ENCODE data around the gene SLC12A5. TPM values are rescaled to one million over a fixed set of nuclear protein-coding genes. Genes with fewer than 3 reads are reported as not detected.

The SLC12A5 gene
- total and polyA plus RNA-seq, 7 donors, result 0.29 TPM; not detected in 6

DNA sequence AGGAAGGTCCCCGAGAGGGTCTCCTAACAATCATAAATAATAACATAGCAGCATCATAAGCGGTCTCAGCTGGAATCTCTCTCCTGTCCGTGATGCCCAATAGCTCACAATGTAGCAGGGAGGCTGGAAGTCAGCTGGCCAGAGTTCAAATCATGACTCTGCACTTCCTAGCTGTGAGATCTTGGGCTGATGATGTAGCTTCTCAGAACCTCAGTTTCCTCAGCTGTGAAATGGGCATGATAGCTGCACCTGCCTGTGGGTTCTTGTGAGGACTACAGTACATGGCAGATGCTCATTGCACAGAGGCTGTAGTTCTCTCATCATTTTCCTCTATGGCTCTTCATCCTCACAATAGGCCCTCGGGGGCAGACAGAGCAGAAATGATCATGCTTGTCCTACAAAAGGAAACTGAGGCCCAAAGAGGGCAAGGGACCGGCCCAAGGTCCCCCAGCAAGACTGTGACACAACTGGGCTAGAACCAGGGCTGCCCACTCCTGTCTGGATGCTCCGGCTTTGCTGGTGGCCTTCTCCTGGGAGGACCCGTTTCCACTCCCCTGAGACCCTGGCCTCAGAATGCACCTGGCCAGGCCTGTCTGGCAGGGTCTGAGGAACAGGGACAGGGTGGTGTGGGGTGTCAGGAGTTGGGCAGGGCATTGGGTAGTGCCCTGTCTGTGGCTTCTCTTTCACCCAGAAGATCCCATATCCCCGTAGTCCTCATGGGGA is 17.7 kb downstream of the SLC12A5 start:
- H3K36me3 ChIP-seq (ENCODE audit: insufficient read depth in 1 of 2, low read depth in 1 of 2), result no peaks in the 10 kb centered on the region
- no peaks in the 10 kb centered on the region for H3K9me3 ChIP-seq
- 70 to 82% (median 71%) methylated on average over 8 of the region's 8 CpGs for WGBS, 3 donors
- H3K4me1 ChIP-seq, result no peaks in the 10 kb centered on the region
- no peak for ATAC-seq
- no peak for DNase-seq
- peaks cover 0 to 17% (median 4%) of the 10 kb centered on the region in 3 donors for H3K27me3 ChIP-seq (ENCODE audit: insufficient read depth in 3 of 3, low read length in 2 of 3)
- TF ChIP-seq, protein P1, sequence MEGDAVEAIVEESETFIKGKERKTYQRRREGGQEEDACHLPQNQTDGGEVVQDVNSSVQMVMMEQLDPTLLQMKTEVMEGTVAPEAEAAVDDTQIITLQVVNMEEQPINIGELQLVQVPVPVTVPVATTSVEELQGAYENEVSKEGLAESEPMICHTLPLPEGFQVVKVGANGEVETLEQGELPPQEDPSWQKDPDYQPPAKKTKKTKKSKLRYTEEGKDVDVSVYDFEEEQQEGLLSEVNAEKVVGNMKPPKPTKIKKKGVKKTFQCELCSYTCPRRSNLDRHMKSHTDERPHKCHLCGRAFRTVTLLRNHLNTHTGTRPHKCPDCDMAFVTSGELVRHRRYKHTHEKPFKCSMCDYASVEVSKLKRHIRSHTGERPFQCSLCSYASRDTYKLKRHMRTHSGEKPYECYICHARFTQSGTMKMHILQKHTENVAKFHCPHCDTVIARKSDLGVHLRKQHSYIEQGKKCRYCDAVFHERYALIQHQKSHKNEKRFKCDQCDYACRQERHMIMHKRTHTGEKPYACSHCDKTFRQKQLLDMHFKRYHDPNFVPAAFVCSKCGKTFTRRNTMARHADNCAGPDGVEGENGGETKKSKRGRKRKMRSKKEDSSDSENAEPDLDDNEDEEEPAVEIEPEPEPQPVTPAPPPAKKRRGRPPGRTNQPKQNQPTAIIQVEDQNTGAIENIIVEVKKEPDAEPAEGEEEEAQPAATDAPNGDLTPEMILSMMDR (IDR thresholded peaks at IDR 0.05), result no peak
- no peak overlapping the region for H3K4me3 ChIP-seq
- intact Hi-C loops (cut with DNase I), result no loop called here
- H3K27ac ChIP-seq, result no peak overlapping the region

- H3K36me3 ChIP-seq (ENCODE audit: insufficient read depth in 1 of 2, low read depth in 1 of 2), result no peaks in the 10 kb centered on the region
- no peak overlapping the region for H3K4me3 ChIP-seq
- no peaks in the 10 kb centered on the region for H3K9me3 ChIP-seq
- no peak overlapping the region for H3K27ac ChIP-seq
- ATAC-seq (no peak), DNase-seq (no peak)
- intact Hi-C loops (cut with DNase I), result no loop called here
- H3K4me1 ChIP-seq, result no peaks in the 10 kb centered on the region
- 64 to 66% (median 66%) methylated on average over 8 of the region's 8 CpGs for WGBS, 3 donors
- TF ChIP-seq, protein P1 (IDR thresholded peaks at IDR 0.05), result no peak
- H3K27me3 ChIP-seq (ENCODE audit: insufficient read depth in 3 of 3, low read length in 2 of 3), result peaks cover 0 to 10% (median 4%) of the 10 kb centered on the region in 3 donors
Measured at GRCh38 chr20:46047821-46048220, 18.8 kb downstream of the SLC12A5 start.

- TF ChIP-seq, protein P1 (IDR thresholded peaks at IDR 0.05), result no peak
- no peak for DNase-seq
- H3K36me3 ChIP-seq (ENCODE audit: insufficient read depth in 1 of 2, low read depth in 1 of 2), result no peaks in the 10 kb centered on the region
- no peaks in the 10 kb centered on the region for H3K9me3 ChIP-seq
- no peak overlapping the region for H3K4me3 ChIP-seq
- intact Hi-C loops (cut with DNase I), result no loop called here
- 85 to 90% (median 89%) methylated on average over 4 of the region's 4 CpGs for WGBS, 3 donors
- peaks cover 0 to 10% (median 0%) of the 10 kb centered on the region in 3 donors for H3K27me3 ChIP-seq (ENCODE audit: insufficient read depth in 3 of 3, low read length in 2 of 3)
- H3K4me1 ChIP-seq, result no peaks in the 10 kb centered on the region
- no peak for ATAC-seq
- no peak overlapping the region for H3K27ac ChIP-seq
Measured at GRCh38 chr20:46049190-46049589, 20.2 kb downstream of the SLC12A5 start.

- no peak overlapping the region for H3K4me3 ChIP-seq
- H3K9me3 ChIP-seq, result no peaks in the 10 kb centered on the region
- no peak for ATAC-seq
- H3K36me3 ChIP-seq (ENCODE audit: insufficient read depth in 1 of 2, low read depth in 1 of 2), result no peaks in the 10 kb centered on the region
- H3K27ac ChIP-seq, result no peak overlapping the region
- peaks cover 0 to 10% (median 0%) of the 10 kb centered on the region in 3 donors for H3K27me3 ChIP-seq (ENCODE audit: insufficient read depth in 3 of 3, low read length in 2 of 3)
- H3K4me1 ChIP-seq, result no peaks in the 10 kb centered on the region
- intact Hi-C loops (cut with DNase I), result no loop called here
- TF ChIP-seq, protein P1 (IDR thresholded peaks at IDR 0.05), result no peak
- no peak for DNase-seq
Measured at GRCh38 chr20:46049815-46050214, 20.8 kb downstream of the SLC12A5 start.

DNA sequence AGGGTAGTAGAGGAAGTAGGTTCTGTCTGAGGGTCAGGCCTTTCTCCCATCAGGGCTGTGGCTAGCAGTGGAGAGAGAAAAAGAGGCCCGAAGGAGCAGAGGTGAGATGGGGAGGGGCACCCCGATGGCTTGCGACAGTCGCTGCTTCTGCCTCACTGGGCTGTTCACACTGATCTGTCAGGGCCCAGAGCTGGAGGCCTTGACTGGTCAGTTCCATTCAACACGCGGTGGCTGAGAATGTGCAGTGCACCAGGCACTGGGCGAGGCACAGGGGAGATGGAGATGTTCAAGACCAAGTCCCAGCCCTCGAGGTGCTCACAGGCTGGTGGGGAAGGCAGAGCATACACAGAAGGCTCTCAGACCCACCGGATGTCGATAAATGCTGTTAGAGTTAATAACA is 21.4 kb downstream of the SLC12A5 start:
- no peak for ATAC-seq

More for the DNA sequence above, 21.4 kb downstream of the SLC12A5 start:
- Histone ChIP-seq H3K27me3 (ENCODE audit: insufficient read depth in 3 of 3, low read length in 2 of 3) (peaks cover 0 to 10% (median 0%) of the 10 kb centered on the region in 3 donors), H3K9me3 (no peaks in the 10 kb centered on the region), H3K27ac (no peak overlapping the region), H3K4me3 (no peak overlapping the region), H3K4me1 (no peaks in the 10 kb centered on the region), H3K36me3 (ENCODE audit: insufficient read depth in 1 of 2, low read depth in 1 of 2) (no peaks in the 10 kb centered on the region)
- TF ChIP-seq, protein P1 (IDR thresholded peaks at IDR 0.05), result no peak
- intact Hi-C loops (cut with DNase I), result no loop called here
- DNase-seq, result no peak
- 59 to 63% (median 62%) methylated on average over 10 of the region's 10 CpGs for WGBS, 3 donors
